IMR-90 (cell line): ENCODE measurements around the gene AGAP2. TPM values are rescaled to one million over a fixed set of nuclear protein-coding genes. Genes with fewer than 3 reads are reported as not detected.

Source experiments
- ATAC-seq: fragments of 200-7000 bp; cut with Tn5 transposase; 2 replicates; pipeline ENCODE4 v1.9.1; 2020; ENCODE audit warnings: low read depth, mild to moderate bottlenecking, moderate library complexity
- BruUV-seq: library from RNA; stranded (reverse); fragments of 400-500 nt; replicated peaks from 2 replicates; lab custom pipeline; 2021; lab: Mats Ljungman, UMichigan
- CTCF ChIA-PET: fragments of 300-600 bp; formaldehyde crosslinking; extraction: SDS; loops from one replicate; lab custom pipeline; 2021; ENCODE audit warnings: antibody characterized with exemption; lab: Yijun Ruan, JAX
- POLR2A ChIA-PET: fragments of 300-600 bp; sonication (Branson Sonifier 250); formaldehyde crosslinking; loops from one replicate; lab custom pipeline; 2022; ENCODE audit warnings: antibody characterized with exemption; ENCODE audit not compliant: unreplicated experiment; lab: Charles Lee
- DNase-seq: peaks from one replicate; pipeline ENCODE4 v3.0.0; 2013
- H2AFZ ChIP-seq: replicated peaks from 2 replicates; pipeline ENCODE3; 2013; ENCODE audit warnings: low read length, mild to moderate bottlenecking; ENCODE audit not compliant: poor library complexity
- H2AK5ac ChIP-seq: 2 replicates; pipeline ENCODE4 v1.6.1; 2013; ENCODE audit warnings: low read depth, low read length, inconsistent platforms
- H2AK9ac ChIP-seq: replicated peaks from 2 replicates; pipeline ENCODE3; 2013; ENCODE audit warnings: mild to moderate bottlenecking, low read depth, low read length, moderate library complexity; ENCODE audit not compliant: poor library complexity
- H2BK120ac ChIP-seq: 2 replicates; pipeline ENCODE4 v1.6.1; 2013; ENCODE audit warnings: low read depth, low read length, inconsistent platforms
- H2BK15ac ChIP-seq: 3 replicates; pipeline ENCODE4 v1.6.1; 2013; ENCODE audit warnings: low read depth, low read length, inconsistent platforms
- H2BK20ac ChIP-seq: 2 replicates; pipeline ENCODE4 v1.6.1; 2013; ENCODE audit warnings: low read depth, mild to moderate bottlenecking, inconsistent platforms, low read length, moderate library complexity
- H2BK5ac ChIP-seq: 2 replicates; pipeline ENCODE4 v1.6.1; 2013; ENCODE audit warnings: mild to moderate bottlenecking, low read depth, low read length, inconsistent platforms; ENCODE audit not compliant: poor library complexity, severe bottlenecking
- H3K14ac ChIP-seq: replicated peaks from 2 replicates; pipeline ENCODE4 v1.6.1; 2013; ENCODE audit warnings: low read depth, low read length, inconsistent platforms
- H3K18ac ChIP-seq: 2 replicates; pipeline ENCODE4 v1.6.1; 2013; ENCODE audit warnings: low read depth, low read length, control low read depth
- H3K23ac ChIP-seq: 2 replicates; pipeline ENCODE4 v1.6.1; 2013; ENCODE audit warnings: low read depth, low read length, inconsistent platforms
- H3K27ac ChIP-seq: 2 replicates; pipeline ENCODE4 v1.5.1; 2013; ENCODE audit warnings: mild to moderate bottlenecking, control low read depth, low read length; ENCODE audit not compliant: insufficient read depth
- H3K27me3 ChIP-seq: 2 replicates; pipeline ENCODE4 v1.6.1; 2013; ENCODE audit warnings: low read length; ENCODE audit not compliant: control insufficient read depth, insufficient read depth
- H3K36me3 ChIP-seq: 2 replicates; pipeline ENCODE4 v1.6.1; 2013; ENCODE audit warnings: low read length, mixed read lengths; ENCODE audit not compliant: control insufficient read depth, insufficient read depth
- H3K4ac ChIP-seq: 2 replicates; pipeline ENCODE4 v1.6.1; 2013; ENCODE audit warnings: low read depth, low read length, inconsistent platforms
- H3K4me1 ChIP-seq: 2 replicates; pipeline ENCODE4 v1.6.1; 2013; ENCODE audit warnings: low read length, mixed read lengths; ENCODE audit not compliant: control insufficient read depth, insufficient read depth
- H3K4me2 ChIP-seq: 2 replicates; pipeline ENCODE4 v1.6.1; 2013; ENCODE audit warnings: low read depth, mild to moderate bottlenecking, control low read depth, low read length, moderate library complexity
- H3K4me3 ChIP-seq: 2 replicates; pipeline ENCODE4 v1.5.1; 2013; ENCODE audit warnings: low read depth, mild to moderate bottlenecking, control low read depth, low read length, moderate library complexity; ENCODE audit not compliant: insufficient read depth
- H3K56ac ChIP-seq: 2 replicates; pipeline ENCODE4 v1.6.1; 2013; ENCODE audit warnings: low read length, inconsistent platforms; ENCODE audit not compliant: insufficient read depth; ENCODE audit errors: extremely low read depth
- H3K79me1 ChIP-seq, 2 experiments: 2 replicates each; pipeline ENCODE4 v1.6.1; 2013; ENCODE audit warnings: low read length in 2 of 2, inconsistent platforms in 1 of 2, low read depth in 1 of 2
- H3K9ac ChIP-seq: 2 replicates; pipeline ENCODE4 v1.6.1; 2013; ENCODE audit warnings: low read depth, low read length, control low read depth
- H3K9me1 ChIP-seq: 2 replicates; pipeline ENCODE4 v1.6.1; 2013; ENCODE audit warnings: low read length, inconsistent platforms; ENCODE audit not compliant: insufficient read depth
- H3K9me3 ChIP-seq: 2 replicates; pipeline ENCODE4 v1.6.1; 2013; ENCODE audit warnings: low read length; ENCODE audit not compliant: control insufficient read depth, insufficient read depth
- H4K20me1 ChIP-seq: 2 replicates; pipeline ENCODE4 v1.6.1; 2013; ENCODE audit warnings: low read length, inconsistent platforms; ENCODE audit not compliant: insufficient read depth
- H4K5ac ChIP-seq: 2 replicates; pipeline ENCODE4 v1.6.1; 2013; ENCODE audit warnings: mild to moderate bottlenecking, low read depth, low read length, control low read depth
- H4K8ac ChIP-seq, 2 experiments: 2 replicates each; pipeline ENCODE4 v1.6.1; 2013; ENCODE audit warnings: low read depth in 2 of 2, low read length in 2 of 2, control low read depth in 1 of 2, inconsistent platforms in 1 of 2
- H4K91ac ChIP-seq: 2 replicates; pipeline ENCODE4 v1.6.1; 2013; ENCODE audit warnings: low read depth, low read length, inconsistent platforms; ENCODE audit not compliant: insufficient read depth
- CEBPB ChIP-seq: IDR thresholded peaks from 2 replicates; pipeline ENCODE4 v1.6.1; 2012; ENCODE audit warnings: low read depth, low read length, improper control_type of control experiment
- CHD1 ChIP-seq: IDR thresholded peaks from 2 replicates; pipeline ENCODE4 v1.6.1; 2012; ENCODE audit warnings: low read depth, low read length, improper control_type of control experiment
- FOS ChIP-seq: fragments of 150-350 bp; IDR thresholded peaks from 2 replicates; pipeline ENCODE4 v1.6.1; 2016; ENCODE audit warnings: low read depth, low read length
- MAFK ChIP-seq: IDR thresholded peaks from 2 replicates; pipeline ENCODE4 v1.6.1; 2012; ENCODE audit warnings: low read depth, low read length, improper control_type of control experiment
- MAZ ChIP-seq: IDR thresholded peaks from 2 replicates; pipeline ENCODE4 v1.6.1; 2012; ENCODE audit warnings: low read depth, mild to moderate bottlenecking, low read length, improper control_type of control experiment, moderate library complexity, borderline replicate concordance
- MXI1 ChIP-seq: IDR thresholded peaks from 2 replicates; pipeline ENCODE4 v1.6.1; 2012; ENCODE audit warnings: low read depth, mild to moderate bottlenecking, low read length, moderate library complexity, borderline replicate concordance
- POLR2A ChIP-seq: IDR thresholded peaks from 2 replicates; pipeline ENCODE4 v1.6.1; 2012; ENCODE audit warnings: mild to moderate bottlenecking, low read depth, low read length
- RCOR1 ChIP-seq: IDR thresholded peaks from 2 replicates; pipeline ENCODE4 v1.6.1; 2012; ENCODE audit warnings: mild to moderate bottlenecking, low read length, improper control_type of control experiment; ENCODE audit not compliant: insufficient replicate concordance
- RFX5 ChIP-seq: IDR thresholded peaks from 2 replicates; pipeline ENCODE4 v1.8.0; 2012; ENCODE audit warnings: low read depth, mild to moderate bottlenecking, low read length, moderate library complexity
- SMC3 ChIP-seq: fragments of 150-350 bp; IDR thresholded peaks from 2 replicates; pipeline ENCODE4 v1.6.1; 2016; ENCODE audit warnings: low read depth, mild to moderate bottlenecking, antibody characterized with exemption, low read length, moderate library complexity
- WGBS, 2 experiments: methylation state at CpG; one replicate each; pipeline versions ENCODE4 v1.1.5 to v1.1.7; 2013; ENCODE audit warnings: missing lambda C conversion rate in 2 of 2; ENCODE audit not compliant: insufficient read length in 1 of 2; ENCODE audit errors: extremely low coverage in 2 of 2; 5-methylcytosine and 5-hydroxymethylcytosine counted together
- dilution Hi-C: fragments of 300-500 bp; cut with HindIII; formaldehyde crosslinking; loops from one replicate; pipeline ENCODE4 v1.14.3; 2018; ENCODE audit warnings: low sequenced_read_pairs; ENCODE audit not compliant: unreplicated experiment
- in situ Hi-C: fragments of 300-500 bp; cut with MboI; formaldehyde crosslinking; loops from 3 replicates; pipeline ENCODE4 v1.14.3; 2019; ENCODE audit warnings: low sequenced_read_pairs, inconsistent platforms, mixed read lengths
- intact Hi-C: fragments of 100-400 bp; cut with micrococcal nuclease; formaldehyde crosslinking; loops from 2 replicates; pipeline ENCODE4 v1.10.0; 2022
- polyA plus RNA-seq, 3 experiments: library from polyadenylated mRNA; depleted of rRNA; stranded (reverse); fragments of >200 nt; gene quantifications; 2 replicates each; pipeline ENCODE4 v1.2.3, GENCODE V29; 2012; ENCODE audit warnings: low replicate concordance in 1 of 3
- total RNA-seq: library from RNA; depleted of rRNA; stranded (reverse); fragments of >200 nt; gene quantifications from 2 replicates; pipeline ENCODE4 v1.2.3, GENCODE V29; 2012
- TF ChIP-seq, protein P1 (sequence below): conservative IDR thresholded peaks from 2 replicates; pipeline ENCODE4 v1.5.1; 2012; ENCODE audit warnings: mild to moderate bottlenecking, low read depth, low read length, improper control_type of control experiment
- TF ChIP-seq, protein P2 (sequence below): fragments of 150-350 bp; IDR thresholded peaks from 2 replicates; pipeline ENCODE4 v1.6.1; 2016; ENCODE audit warnings: low read depth, mild to moderate bottlenecking, low read length, moderate library complexity, borderline replicate concordance
- TF ChIP-seq, protein P3 (sequence below): fragments of 150-350 bp; IDR thresholded peaks from 2 replicates; pipeline ENCODE4 v1.6.1; 2017; ENCODE audit warnings: mild to moderate bottlenecking, antibody characterized with exemption, low read length, low read depth

The AGAP2 gene
- total and polyA plus RNA-seq, 2 of the 4 experiments (the other 2 are of a cell fraction): 0.03 to 0.18 TPM

DNA sequence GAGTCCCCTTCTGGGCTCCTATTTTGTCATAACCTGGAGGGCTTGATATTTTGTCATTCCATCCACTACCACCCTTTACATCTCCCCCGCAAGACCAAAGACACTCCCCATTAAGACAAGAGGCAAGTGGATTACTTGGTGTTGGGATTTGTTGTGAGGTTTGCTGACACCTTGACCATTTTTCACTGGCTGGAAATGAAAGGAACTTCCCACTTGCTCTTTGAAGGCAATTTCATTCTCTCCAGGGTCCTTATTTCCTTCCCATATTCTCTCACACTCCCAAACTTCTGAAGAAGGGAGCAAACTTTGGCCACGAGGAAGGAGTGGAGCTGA is 14.9 kb downstream of the AGAP2 start:
- H3K23ac ChIP-seq: no peak overlapping the region
- H3K4me3 ChIP-seq: no peak overlapping the region
- peaks cover 10% of the 10 kb centered on the region; the same call in 1 of the 2 replicates for H3K9me1 ChIP-seq
- BruUV-seq: no TSS peak
- intact Hi-C loops (no loop called here), in situ Hi-C loops (no loop called here), dilution Hi-C loops (no loop called here)
- no peak overlapping the region for H3K4me2 ChIP-seq
- no peak overlapping the region for H2AFZ ChIP-seq
- POLR2A ChIA-PET: interaction anchor here (0.6 kb wide), 1 partner anchor 43 kb away, joined by 12 read pairs; no protein-coding TSS in a partner anchor
- no CpG with 5 or more reads among the region's 2 CpGs for WGBS, 2 experiments
- H3K27ac ChIP-seq: no peak overlapping the region
- H3K36me3 ChIP-seq: peaks cover 28% of the 10 kb centered on the region
- H2BK20ac ChIP-seq: no peak overlapping the region
- TF ChIP-seq, protein P1, sequence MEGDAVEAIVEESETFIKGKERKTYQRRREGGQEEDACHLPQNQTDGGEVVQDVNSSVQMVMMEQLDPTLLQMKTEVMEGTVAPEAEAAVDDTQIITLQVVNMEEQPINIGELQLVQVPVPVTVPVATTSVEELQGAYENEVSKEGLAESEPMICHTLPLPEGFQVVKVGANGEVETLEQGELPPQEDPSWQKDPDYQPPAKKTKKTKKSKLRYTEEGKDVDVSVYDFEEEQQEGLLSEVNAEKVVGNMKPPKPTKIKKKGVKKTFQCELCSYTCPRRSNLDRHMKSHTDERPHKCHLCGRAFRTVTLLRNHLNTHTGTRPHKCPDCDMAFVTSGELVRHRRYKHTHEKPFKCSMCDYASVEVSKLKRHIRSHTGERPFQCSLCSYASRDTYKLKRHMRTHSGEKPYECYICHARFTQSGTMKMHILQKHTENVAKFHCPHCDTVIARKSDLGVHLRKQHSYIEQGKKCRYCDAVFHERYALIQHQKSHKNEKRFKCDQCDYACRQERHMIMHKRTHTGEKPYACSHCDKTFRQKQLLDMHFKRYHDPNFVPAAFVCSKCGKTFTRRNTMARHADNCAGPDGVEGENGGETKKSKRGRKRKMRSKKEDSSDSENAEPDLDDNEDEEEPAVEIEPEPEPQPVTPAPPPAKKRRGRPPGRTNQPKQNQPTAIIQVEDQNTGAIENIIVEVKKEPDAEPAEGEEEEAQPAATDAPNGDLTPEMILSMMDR: no peak
- TF ChIP-seq MXI1: no peak
- TF ChIP-seq, protein P2, sequence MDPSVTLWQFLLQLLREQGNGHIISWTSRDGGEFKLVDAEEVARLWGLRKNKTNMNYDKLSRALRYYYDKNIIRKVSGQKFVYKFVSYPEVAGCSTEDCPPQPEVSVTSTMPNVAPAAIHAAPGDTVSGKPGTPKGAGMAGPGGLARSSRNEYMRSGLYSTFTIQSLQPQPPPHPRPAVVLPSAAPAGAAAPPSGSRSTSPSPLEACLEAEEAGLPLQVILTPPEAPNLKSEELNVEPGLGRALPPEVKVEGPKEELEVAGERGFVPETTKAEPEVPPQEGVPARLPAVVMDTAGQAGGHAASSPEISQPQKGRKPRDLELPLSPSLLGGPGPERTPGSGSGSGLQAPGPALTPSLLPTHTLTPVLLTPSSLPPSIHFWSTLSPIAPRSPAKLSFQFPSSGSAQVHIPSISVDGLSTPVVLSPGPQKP: no peak
- TF ChIP-seq RCOR1: no peak
- TF ChIP-seq, protein P3, sequence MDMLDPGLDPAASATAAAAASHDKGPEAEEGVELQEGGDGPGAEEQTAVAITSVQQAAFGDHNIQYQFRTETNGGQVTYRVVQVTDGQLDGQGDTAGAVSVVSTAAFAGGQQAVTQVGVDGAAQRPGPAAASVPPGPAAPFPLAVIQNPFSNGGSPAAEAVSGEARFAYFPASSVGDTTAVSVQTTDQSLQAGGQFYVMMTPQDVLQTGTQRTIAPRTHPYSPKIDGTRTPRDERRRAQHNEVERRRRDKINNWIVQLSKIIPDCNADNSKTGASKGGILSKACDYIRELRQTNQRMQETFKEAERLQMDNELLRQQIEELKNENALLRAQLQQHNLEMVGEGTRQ: no peak
- no peak for TF ChIP-seq MAZ
- no peak for TF ChIP-seq RFX5
- no peak for TF ChIP-seq CEBPB
- no peak for TF ChIP-seq MAFK
- TF ChIP-seq CHD1: no peak
- TF ChIP-seq FOS: no peak
- TF ChIP-seq POLR2A: no peak
- TF ChIP-seq SMC3: no peak
- ATAC-seq (no peak), DNase-seq (no peak)
- 0 out of 2 replicates have a peak, but pooled peaks cover 4% of the 10 kb centered on the region for H3K4me1 ChIP-seq
- no peak overlapping the region for H4K91ac ChIP-seq
- H2BK120ac ChIP-seq: no peak overlapping the region
- no peak overlapping the region for H3K9ac ChIP-seq
- H4K5ac ChIP-seq: no peak overlapping the region
- H3K9me3 ChIP-seq: no peaks in the 10 kb centered on the region
- H2BK5ac ChIP-seq: no peak overlapping the region
- CTCF ChIA-PET: no interaction called here
- H2AK5ac ChIP-seq: no peak overlapping the region
- H3K79me1 ChIP-seq: peaks cover 0 to 17% of the 10 kb centered on the region in 2 experiments; a peak in 1 of 4 replicates
- H3K56ac ChIP-seq: no peak overlapping the region
- peaks cover 9% of the 10 kb centered on the region; the same call in 1 of the 2 replicates for H4K20me1 ChIP-seq
- no peak overlapping the region for H4K8ac ChIP-seq
- no peak overlapping the region for H3K18ac ChIP-seq
- no peak overlapping the region for H2AK9ac ChIP-seq
- H3K4ac ChIP-seq: no peak overlapping the region
- H3K27me3 ChIP-seq: no peaks in the 10 kb centered on the region; the same call in 1 of the 2 replicates
- H2BK15ac ChIP-seq: no peak overlapping the region
- no peak overlapping the region for H3K14ac ChIP-seq
